ENCODE results near the gene NHP2.
"Not testable (repeated sequence)": the region's sequence is repeated elsewhere in the genome, so short reads cannot be mapped to it uniquely, and the experiment has no call there.

DNA sequence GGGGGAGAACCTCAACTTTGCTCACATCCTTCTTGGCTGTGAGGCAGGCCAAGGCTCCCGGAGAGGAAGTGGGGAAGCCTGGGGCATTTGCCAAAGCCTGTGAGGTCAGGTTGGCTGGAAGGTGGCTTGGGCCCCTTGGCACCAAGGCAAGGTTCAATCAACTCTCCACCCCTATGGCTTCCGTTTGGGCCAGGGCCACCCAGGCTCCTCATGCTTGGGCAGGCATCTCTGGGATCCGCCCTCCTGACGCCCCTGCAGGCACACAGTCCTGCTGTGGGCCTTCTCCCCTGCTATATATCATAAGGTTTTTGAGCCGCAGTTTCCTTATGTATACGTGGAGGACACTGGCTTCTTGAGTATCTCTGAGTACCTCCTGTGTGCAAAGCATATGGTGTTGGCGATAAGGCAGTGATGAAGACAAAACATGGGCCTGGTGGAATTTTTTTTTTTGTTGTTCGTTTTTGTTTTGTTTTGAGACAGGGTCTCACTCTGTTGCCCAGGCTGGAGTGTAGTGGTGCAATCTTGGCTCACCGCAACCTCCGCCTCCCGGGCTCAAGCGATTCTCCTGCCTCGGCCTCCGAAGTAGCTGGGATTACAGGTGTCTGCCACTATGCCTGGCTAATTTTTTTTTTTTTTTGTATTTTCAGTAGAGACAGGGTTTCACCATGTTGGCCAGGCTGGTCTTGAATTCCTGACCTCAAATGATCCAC, 26.2 kb downstream of the NHP2 start:
- TF ChIP-seq POLR2A, POLR2AphosphoS5 (IDR thresholded peaks at IDR 0.05; ENCODE audit: low read depth, low read length): not testable (repeated sequence)

All from GM12892 (cell line).